ENCODE data around the gene ADRA2B.
"Not testable (repeated sequence)": the region's sequence is repeated elsewhere in the genome, so short reads cannot be mapped to it uniquely, and the experiment has no call there.

ADRA2B gene

DNA sequence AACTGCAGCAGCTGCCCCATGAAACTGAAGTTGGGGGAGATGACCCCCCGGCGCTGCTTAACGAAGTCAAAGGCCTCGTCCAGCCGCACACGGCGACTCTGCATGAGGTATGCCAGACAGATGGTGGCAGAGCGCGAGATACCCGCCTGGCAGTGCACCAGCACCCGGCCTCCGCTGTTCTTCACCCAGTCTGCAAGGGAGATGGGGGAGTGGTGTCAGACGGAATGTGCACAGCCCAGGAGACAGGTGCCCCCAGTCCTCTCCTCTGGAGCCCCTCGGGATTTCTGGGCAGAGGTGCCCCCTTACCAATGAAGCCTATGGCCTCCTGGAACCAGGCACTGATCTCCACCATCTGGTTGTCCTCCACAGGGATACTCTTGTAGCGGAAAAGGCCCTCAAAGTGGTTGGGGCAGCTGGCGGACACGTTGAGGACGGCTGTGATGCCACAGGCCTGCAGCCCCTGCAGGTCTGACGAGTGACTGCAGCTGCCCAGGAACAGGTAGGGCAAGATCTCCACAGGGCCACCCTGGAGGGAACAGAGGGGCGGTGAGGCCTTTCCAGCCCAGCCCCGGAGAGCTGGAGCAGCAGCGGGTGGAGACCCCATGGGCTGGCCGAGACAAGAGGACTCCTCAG is 27.6 kb upstream of the ADRA2B start:
- H3K4me3 ChIP-seq (ENCODE audit: low read length in 2 of 2): peak overlapping the region; percentile 67 to 70

DNA sequence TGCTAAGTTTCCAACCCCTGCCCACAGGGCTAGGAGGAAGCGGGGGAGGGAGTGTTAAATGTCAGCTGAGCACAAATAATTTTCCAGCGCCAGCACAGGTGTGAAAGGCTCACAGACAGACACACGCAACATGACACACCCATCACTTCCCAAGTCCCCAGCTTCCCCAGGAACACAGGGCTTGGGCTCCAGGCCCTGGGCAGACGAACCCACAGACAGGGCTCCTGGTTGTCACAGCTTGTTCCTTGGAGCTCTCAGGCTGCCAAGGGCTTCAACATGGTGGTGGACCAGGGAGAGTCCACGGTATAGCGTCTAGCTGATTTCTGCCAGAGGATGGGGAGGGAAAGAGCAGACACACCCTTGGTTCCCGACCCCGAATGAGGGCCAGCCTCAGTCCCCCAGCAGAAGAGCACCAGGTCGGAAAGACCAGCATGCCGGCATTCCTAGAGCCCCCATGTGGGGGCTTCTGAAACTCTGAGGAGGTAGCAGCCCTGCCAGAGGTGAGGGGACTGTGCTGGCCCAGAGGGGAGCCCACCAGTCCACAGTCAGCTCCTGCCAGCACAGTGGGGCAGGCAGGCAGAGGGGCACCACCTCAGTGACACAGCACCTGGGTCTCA is 27.0 kb upstream of the ADRA2B start:
- Histone ChIP-seq H3K4me1 (ENCODE audit: control insufficient read depth in 2 of 2, insufficient read depth in 2 of 2, low read length in 2 of 2) (peaks cover 33 to 36% of the 10 kb centered on the region in 2 donors), H3K9me3 (ENCODE audit: control insufficient read depth in 2 of 2, low read length in 2 of 2) (no peaks in the 10 kb centered on the region), H3K27ac (ENCODE audit: low read depth in 2 of 2, low read length in 2 of 2) (no peak overlapping the region), H3K36me3 (ENCODE audit: control insufficient read depth in 2 of 2, insufficient read depth in 2 of 2, low read length in 2 of 2) (no peaks in the 10 kb centered on the region), H3K9ac (ENCODE audit: low read depth in 1 of 2, low read length in 2 of 2) (no peak overlapping the region), H3K27me3 (ENCODE audit: control insufficient read depth in 2 of 2, insufficient read depth in 2 of 2, low read length in 2 of 2) (no peaks in the 10 kb centered on the region), H3K4me3 (ENCODE audit: low read length in 2 of 2) (peak overlapping the region in 1 of 2 donors; percentile 67)

More for the DNA sequence above, 27.6 kb upstream of the ADRA2B start:
- H3K36me3 ChIP-seq (ENCODE audit: control insufficient read depth in 2 of 2, insufficient read depth in 2 of 2, low read length in 2 of 2): no peaks in the 10 kb centered on the region
- H3K4me1 ChIP-seq (ENCODE audit: control insufficient read depth in 2 of 2, insufficient read depth in 2 of 2, low read length in 2 of 2): peaks cover 29 to 34% of the 10 kb centered on the region in 2 donors
- H3K27me3 ChIP-seq (ENCODE audit: control insufficient read depth in 2 of 2, insufficient read depth in 2 of 2, low read length in 2 of 2): no peaks in the 10 kb centered on the region
- H3K27ac ChIP-seq (ENCODE audit: low read depth in 2 of 2, low read length in 2 of 2): peak overlapping the region in 1 of 2 donors; percentile 68
- H3K9me3 ChIP-seq (ENCODE audit: control insufficient read depth in 2 of 2, low read length in 2 of 2): no peaks in the 10 kb centered on the region
- peak overlapping the region; percentile 41 to 65 for H3K9ac ChIP-seq (ENCODE audit: low read depth in 1 of 2, low read length in 2 of 2)

- Histone ChIP-seq H3K9me3 (ENCODE audit: control insufficient read depth in 2 of 2, low read length in 2 of 2) (no peaks in the 10 kb centered on the region), H3K36me3 (ENCODE audit: control insufficient read depth in 2 of 2, insufficient read depth in 2 of 2, low read length in 2 of 2) (no peaks in the 10 kb centered on the region), H3K9ac (ENCODE audit: low read depth in 1 of 2, low read length in 2 of 2) (no peak overlapping the region), H3K27me3 (ENCODE audit: control insufficient read depth in 2 of 2, insufficient read depth in 2 of 2, low read length in 2 of 2) (no peaks in the 10 kb centered on the region), H3K4me3 (ENCODE audit: low read length in 2 of 2) (no peak overlapping the region), H3K27ac (ENCODE audit: low read depth in 2 of 2, low read length in 2 of 2) (no peak overlapping the region), H3K4me1 (ENCODE audit: control insufficient read depth in 2 of 2, insufficient read depth in 2 of 2, low read length in 2 of 2) (peaks cover 30 to 42% of the 10 kb centered on the region in 2 donors)
Measured at GRCh38 chr2:96142217-96143113, 26.1 kb upstream of the ADRA2B start.

GRCh38 chr2:96141624-96141967 is 25.2 kb upstream of the ADRA2B start:
- peaks cover 28 to 41% of the 10 kb centered on the region in 2 donors for H3K4me1 ChIP-seq (ENCODE audit: control insufficient read depth in 2 of 2, insufficient read depth in 2 of 2, low read length in 2 of 2)
- H3K36me3 ChIP-seq (ENCODE audit: control insufficient read depth in 2 of 2, insufficient read depth in 2 of 2, low read length in 2 of 2); H3K9ac ChIP-seq (ENCODE audit: low read depth in 1 of 2, low read length in 2 of 2); H3K4me3 ChIP-seq (ENCODE audit: low read length in 2 of 2); H3K27ac ChIP-seq (ENCODE audit: low read depth in 2 of 2, low read length in 2 of 2); H3K9me3 ChIP-seq (ENCODE audit: control insufficient read depth in 2 of 2, low read length in 2 of 2); H3K27me3 ChIP-seq (ENCODE audit: control insufficient read depth in 2 of 2, insufficient read depth in 2 of 2, low read length in 2 of 2): not testable (repeated sequence)

- Histone ChIP-seq H3K27ac (ENCODE audit: low read depth in 2 of 2, low read length in 2 of 2) (no peak overlapping the region), H3K36me3 (ENCODE audit: control insufficient read depth in 2 of 2, insufficient read depth in 2 of 2, low read length in 2 of 2) (no peaks in the 10 kb centered on the region), H3K27me3 (ENCODE audit: control insufficient read depth in 2 of 2, insufficient read depth in 2 of 2, low read length in 2 of 2) (no peaks in the 10 kb centered on the region), H3K9me3 (ENCODE audit: control insufficient read depth in 2 of 2, low read length in 2 of 2) (no peaks in the 10 kb centered on the region), H3K4me1 (ENCODE audit: control insufficient read depth in 2 of 2, insufficient read depth in 2 of 2, low read length in 2 of 2) (peaks cover 27 to 38% of the 10 kb centered on the region in 2 donors), H3K4me3 (ENCODE audit: low read length in 2 of 2) (no peak overlapping the region), H3K9ac (ENCODE audit: low read depth in 1 of 2, low read length in 2 of 2) (no peak overlapping the region)
Measured at GRCh38 chr2:96140941-96141623, 24.7 kb upstream of the ADRA2B start.

- H3K27me3 ChIP-seq (ENCODE audit: control insufficient read depth in 2 of 2, insufficient read depth in 2 of 2, low read length in 2 of 2): no peaks in the 10 kb centered on the region
- peaks cover 13 to 25% of the 10 kb centered on the region in 2 donors for H3K4me1 ChIP-seq (ENCODE audit: control insufficient read depth in 2 of 2, insufficient read depth in 2 of 2, low read length in 2 of 2)
- H3K36me3 ChIP-seq (ENCODE audit: control insufficient read depth in 2 of 2, insufficient read depth in 2 of 2, low read length in 2 of 2): no peaks in the 10 kb centered on the region
- no peaks in the 10 kb centered on the region for H3K9me3 ChIP-seq (ENCODE audit: control insufficient read depth in 2 of 2, low read length in 2 of 2)
- H3K9ac ChIP-seq (ENCODE audit: low read depth in 1 of 2, low read length in 2 of 2): peak overlapping the region; percentile 5 to 61
- H3K27ac ChIP-seq (ENCODE audit: low read depth in 2 of 2, low read length in 2 of 2): peak overlapping the region; percentile 58 to 77
- H3K4me3 ChIP-seq (ENCODE audit: low read length in 2 of 2): no peak overlapping the region
Measured at GRCh38 chr2:96139181-96139758, 22.9 kb upstream of the ADRA2B start.

DNA sequence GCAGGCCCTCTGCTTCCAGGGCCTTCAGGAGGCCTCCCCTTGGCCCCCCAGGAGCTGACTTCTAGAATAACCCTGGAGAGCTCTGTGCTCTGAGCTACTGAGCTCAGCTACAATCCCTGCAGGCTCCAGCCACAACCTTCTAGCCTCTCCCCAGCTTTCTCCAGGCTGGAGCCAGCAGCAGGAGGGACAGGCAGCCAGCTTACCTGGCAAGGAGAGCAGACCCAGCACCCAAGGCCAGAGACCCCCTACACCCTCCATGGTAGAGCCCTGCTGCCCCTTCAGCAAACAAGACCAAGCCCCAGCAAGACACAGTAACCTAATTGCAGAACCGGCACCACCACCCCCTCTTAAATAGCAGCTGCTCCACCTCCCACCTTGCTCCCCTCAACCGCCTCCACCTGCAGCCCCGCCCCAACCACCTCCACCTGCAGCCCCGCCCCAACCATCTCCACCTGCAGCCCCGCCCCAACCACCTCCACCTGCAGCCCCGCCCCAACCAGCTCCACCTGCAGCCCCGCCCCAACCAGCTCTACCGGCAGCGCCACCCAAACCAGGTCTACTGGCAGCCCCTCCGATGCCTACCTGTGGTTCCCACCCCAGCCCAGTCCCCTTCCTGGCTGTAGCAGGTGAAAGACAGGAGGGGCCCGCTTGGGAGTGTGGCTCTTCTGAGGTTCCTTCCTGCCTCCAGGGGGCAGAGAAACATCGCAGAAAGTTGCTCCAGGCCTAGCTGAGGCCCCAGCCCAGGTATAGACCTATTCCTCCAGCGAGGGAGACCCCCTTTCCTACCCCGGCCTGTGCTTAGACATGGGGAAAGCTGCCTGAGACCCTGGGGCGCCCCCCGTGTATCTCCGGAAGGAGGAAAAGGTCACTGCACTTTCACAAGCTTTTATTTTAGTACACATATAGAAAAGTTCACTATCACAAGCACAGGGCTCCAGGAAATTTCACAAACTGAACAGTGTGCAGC is 22.1 kb upstream of the ADRA2B start, which contains the start of gene ASTL:
Gene ASTL, minus strand, starts transcription at position 324 of the 967 bp plus-strand sequence. Its CDS starts 66 bp downstream, at position 258.
- peak within 1 kb of the TSS; percentile 72 to 83 for H3K27ac ChIP-seq (ENCODE audit: low read depth in 2 of 2, low read length in 2 of 2)
- no peaks in the 10 kb centered on the region for H3K36me3 ChIP-seq (ENCODE audit: control insufficient read depth in 2 of 2, insufficient read depth in 2 of 2, low read length in 2 of 2)
- no peaks in the 10 kb centered on the region for H3K27me3 ChIP-seq (ENCODE audit: control insufficient read depth in 2 of 2, insufficient read depth in 2 of 2, low read length in 2 of 2)
- H3K4me1 ChIP-seq (ENCODE audit: control insufficient read depth in 2 of 2, insufficient read depth in 2 of 2, low read length in 2 of 2): peaks cover 13 to 17% of the 10 kb centered on the region in 2 donors
- peak within 1 kb of the TSS; percentile 5 to 61 for H3K9ac ChIP-seq (ENCODE audit: low read depth in 1 of 2, low read length in 2 of 2)
- no peak within 1 kb of the TSS for H3K4me3 ChIP-seq (ENCODE audit: low read length in 2 of 2)
- no peaks in the 10 kb centered on the region for H3K9me3 ChIP-seq (ENCODE audit: control insufficient read depth in 2 of 2, low read length in 2 of 2)

- Histone ChIP-seq H3K9me3 (ENCODE audit: control insufficient read depth in 2 of 2, low read length in 2 of 2) (no peaks in the 10 kb centered on the region), H3K27me3 (ENCODE audit: control insufficient read depth in 2 of 2, insufficient read depth in 2 of 2, low read length in 2 of 2) (no peaks in the 10 kb centered on the region), H3K4me1 (ENCODE audit: control insufficient read depth in 2 of 2, insufficient read depth in 2 of 2, low read length in 2 of 2) (peaks cover 12 to 15% of the 10 kb centered on the region in 2 donors), H3K4me3 (ENCODE audit: low read length in 2 of 2) (no peak overlapping the region), H3K9ac (ENCODE audit: low read depth in 1 of 2, low read length in 2 of 2) (peak overlapping the region in 1 of 2 donors; percentile 54), H3K36me3 (ENCODE audit: control insufficient read depth in 2 of 2, insufficient read depth in 2 of 2, low read length in 2 of 2) (no peaks in the 10 kb centered on the region), H3K27ac (ENCODE audit: low read depth in 2 of 2, low read length in 2 of 2) (peak overlapping the region; percentile 72 to 83)
Measured at GRCh38 chr2:96137321-96138178, 21.2 kb upstream of the ADRA2B start.

All from mucosa of rectum (tissue), 2 donors.